HT1080 (cell line): Measurements from ENCODE around the gene FOXO4. TPM values are rescaled to one million over a fixed set of nuclear protein-coding genes. Genes with fewer than 3 reads are reported as not detected.

ENCODE experiments used
- DNase-seq: peaks from one replicate; pipeline ENCODE4 v3.0.0-alpha.2; 2015; ENCODE audit warnings: low read depth
- total RNA-seq: library from RNA; depleted of rRNA; stranded (reverse); fragments of >200 nt; shearing (Covaris generic); gene quantifications from 2 replicates; pipeline ENCODE4 v1.2.3, GENCODE V29; 2014

FOXO4 gene
- total RNA-seq, 1 experiment from 2014 or later: 1.2 TPM

- no peak for DNase-seq
Measured at GRCh38 chrX:71098951-71099506, 3.4 kb downstream of the FOXO4 start.

DNA sequence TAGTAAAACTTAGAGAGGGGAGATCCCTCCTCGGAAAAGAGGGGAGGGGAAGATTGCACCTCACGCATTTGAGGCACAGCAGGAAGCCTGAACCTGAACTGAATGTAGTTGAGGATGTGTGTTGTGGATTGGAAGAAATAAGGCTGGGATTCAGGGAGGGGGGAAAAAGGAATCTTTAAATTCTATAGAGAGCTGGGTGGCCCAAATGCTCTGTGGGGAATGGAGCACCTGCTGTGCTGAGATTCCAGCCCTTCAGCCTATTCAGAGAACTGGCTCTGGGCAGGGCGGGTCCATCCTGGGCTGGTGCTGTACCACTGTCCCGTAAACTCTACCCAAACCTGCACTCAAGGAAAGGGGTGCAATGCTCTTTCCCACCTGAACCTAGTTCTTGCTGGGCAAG lies 4.1 kb downstream of the FOXO4 start:
- no peak for DNase-seq

DNA sequence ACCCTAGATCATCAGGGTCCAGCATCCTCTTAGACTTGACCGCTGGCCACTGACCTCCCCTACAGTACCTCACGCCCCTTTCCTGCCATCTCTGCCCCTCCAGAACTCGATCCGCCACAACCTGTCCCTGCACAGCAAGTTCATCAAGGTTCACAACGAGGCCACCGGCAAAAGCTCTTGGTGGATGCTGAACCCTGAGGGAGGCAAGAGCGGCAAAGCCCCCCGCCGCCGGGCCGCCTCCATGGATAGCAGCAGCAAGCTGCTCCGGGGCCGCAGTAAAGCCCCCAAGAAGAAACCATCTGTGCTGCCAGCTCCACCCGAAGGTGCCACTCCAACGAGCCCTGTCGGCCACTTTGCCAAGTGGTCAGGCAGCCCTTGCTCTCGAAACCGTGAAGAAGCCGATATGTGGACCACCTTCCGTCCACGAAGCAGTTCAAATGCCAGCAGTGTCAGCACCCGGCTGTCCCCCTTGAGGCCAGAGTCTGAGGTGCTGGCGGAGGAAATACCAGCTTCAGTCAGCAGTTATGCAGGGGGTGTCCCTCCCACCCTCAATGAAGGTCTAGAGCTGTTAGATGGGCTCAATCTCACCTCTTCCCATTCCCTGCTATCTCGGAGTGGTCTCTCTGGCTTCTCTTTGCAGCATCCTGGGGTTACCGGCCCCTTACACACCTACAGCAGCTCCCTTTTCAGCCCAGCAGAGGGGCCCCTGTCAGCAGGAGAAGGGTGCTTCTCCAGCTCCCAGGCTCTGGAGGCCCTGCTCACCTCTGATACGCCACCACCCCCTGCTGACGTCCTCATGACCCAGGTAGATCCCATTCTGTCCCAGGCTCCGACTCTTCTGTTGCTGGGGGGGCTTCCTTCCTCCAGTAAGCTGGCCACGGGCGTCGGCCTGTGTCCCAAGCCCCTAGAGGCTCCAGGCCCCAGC lies 5.2 kb downstream of the FOXO4 start:
- no peak for DNase-seq

GRCh38 chrX:71102292-71102691 lies 6.6 kb downstream of the FOXO4 start:
- DNase-seq: no peak

GRCh38 chrX:71103110-71103983 lies 7.7 kb downstream of the FOXO4 start:
- no peak for DNase-seq

GRCh38 chrX:71105628-71106027 lies 10.0 kb downstream of the FOXO4 start:
- no peak for DNase-seq

GRCh38 chrX:71106427-71106826 lies 10.8 kb downstream of the FOXO4 start, which contains the start of gene CXorf65:
CXorf65 (minus strand) TSS chrX:71106740; CDS start chrX:71106556, 184 bp downstream.
- DNase-seq: no peak

DNA sequence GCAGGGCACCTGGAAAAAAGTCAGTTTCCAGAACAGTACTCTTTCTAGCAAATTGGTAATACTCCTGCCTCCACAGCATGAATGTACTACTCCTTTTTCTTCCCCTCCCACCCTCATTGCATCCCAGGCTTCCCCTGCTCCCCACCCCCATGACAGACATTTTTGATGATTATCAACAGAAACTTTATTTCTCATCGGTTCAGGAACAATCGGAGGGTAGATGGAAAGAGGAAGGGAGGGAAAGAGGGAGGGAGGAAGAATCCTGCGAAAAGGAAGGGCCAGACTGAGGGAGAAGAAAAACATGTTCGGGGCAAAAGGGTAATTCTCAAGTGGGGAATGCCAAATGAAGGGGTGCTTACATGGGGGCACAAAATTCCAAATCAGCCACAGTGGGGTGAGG lies 11.6 kb downstream of the FOXO4 start:
- DNase-seq: no peak

GRCh38 chrX:71107762-71108360 lies 12.2 kb downstream of the FOXO4 start:
- DNase-seq: no peak

DNA sequence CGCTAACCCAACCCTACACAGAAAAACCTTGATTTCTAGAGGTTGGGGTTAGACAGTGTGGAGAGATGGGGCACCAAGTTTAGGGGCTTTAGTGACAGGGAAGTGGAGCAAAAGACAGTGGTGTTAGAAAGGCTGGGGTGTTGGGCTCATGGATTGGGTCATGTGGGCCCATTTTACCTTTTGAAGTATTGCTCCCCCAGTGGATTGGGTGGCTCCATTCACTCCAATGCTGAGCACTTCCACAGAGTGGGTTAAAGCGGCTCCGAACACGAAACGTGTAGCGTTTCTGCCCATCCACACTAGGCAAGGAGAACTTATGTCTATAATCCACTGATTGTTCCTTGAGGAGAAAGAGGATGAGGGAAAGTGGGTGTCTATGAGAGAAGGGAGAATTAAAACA lies 13.4 kb downstream of the FOXO4 start:
- no peak for DNase-seq

- no peak for DNase-seq
Measured at GRCh38 chrX:71111141-71111843, 15.6 kb downstream of the FOXO4 start, which contains the start of gene IL2RG. IL2RG (minus strand) TSS chrX:71111577; CDS start chrX:71111539, 38 bp downstream.

DNA sequence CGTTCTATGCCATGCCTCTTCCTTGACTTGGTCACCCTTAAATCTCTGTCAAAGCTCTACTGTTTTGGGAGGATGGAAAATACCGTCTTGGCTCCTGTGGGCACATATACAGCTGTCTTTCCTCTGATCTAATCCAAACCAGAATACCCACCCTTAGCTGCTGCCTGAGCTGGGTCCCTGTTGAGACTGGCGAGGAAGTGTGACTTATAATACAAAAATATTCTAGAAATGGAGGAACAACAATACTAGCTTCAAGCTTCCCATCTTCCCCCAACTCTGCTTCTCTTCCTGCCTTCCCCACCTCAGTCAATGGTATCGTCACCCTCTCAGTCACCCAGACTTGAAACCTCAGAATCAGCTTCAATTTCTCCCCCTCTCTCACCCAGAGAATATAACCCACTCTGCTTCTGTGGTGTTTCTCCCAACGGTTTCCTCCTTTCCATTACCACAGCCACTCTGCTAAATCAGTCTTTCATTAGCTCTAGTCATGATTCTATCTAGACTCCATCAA lies 16.3 kb downstream of the FOXO4 start:
- no peak for DNase-seq

- DNase-seq: no peak
Measured at GRCh38 chrX:71117358-71117757, 21.7 kb downstream of the FOXO4 start.

DNA sequence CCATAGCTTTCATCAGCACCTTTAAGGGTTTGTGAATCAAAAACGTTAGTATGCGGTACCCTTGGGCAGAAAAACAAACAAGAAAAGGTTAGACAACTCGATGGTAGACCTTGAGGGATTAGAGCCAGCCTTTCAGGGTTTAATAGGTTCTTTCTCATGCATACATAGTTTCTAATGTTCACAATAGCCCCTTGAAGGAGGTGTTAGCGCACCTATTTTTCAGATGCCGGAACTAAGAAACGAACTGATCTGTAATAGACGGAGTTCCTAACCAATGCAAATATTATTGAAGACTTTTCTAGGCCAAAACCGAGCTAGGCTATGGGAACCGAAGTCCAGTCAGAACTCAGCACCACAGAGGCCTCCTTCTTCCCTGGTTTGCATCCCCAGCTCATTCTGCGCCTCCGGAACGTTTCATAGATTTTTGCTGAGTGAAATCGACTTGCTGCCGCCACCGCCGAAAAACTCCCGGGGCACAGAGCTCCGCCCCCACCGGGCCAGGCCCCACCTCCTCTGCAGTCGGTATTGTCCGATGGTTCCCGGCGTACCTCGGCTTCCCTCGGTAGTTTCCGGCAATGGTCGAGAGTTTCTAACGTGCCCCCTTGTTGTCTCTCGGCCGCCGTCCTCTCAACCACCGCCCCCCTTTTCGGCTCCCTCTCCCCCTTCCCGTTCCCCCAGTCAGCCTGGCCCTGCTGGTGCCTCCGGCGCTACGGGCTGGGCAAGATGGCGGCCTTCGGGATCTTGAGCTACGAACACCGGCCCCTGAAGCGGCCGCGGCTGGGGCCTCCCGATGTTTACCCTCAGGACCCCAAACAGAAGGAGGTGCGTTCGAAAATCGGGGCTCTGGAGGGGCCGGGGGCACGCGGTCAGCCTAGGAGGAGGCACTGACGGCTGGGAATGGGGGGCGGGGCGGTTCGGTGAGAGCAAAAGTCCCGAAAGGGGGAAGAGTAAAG lies 22.7 kb downstream of the FOXO4 start, which contains the start of gene MED12:
TSS of gene MED12 (plus strand) at position 565 of the 953 bp plus-strand sequence. CDS start at position 724, 159 bp downstream.
- peak; percentile 68 for DNase-seq

GRCh38 chrX:71118985-71119535 lies 23.4 kb downstream of the FOXO4 start:
- DNase-seq: no peak

- DNase-seq: no peak
Measured at GRCh38 chrX:71128166-71128833, 32.6 kb downstream of the FOXO4 start.

- DNase-seq: peak; percentile 42
Measured at GRCh38 chrX:71128915-71129765, 33.5 kb downstream of the FOXO4 start.
